Hepatocyte (in vitro differentiated cells): Measurements from ENCODE around the gene SLC39A11.

ENCODE experiments used
- EZH2 ChIP-seq: fragments of 200-600 bp; sonication (generic); IDR thresholded peaks from 2 replicates; pipeline ENCODE4 v1.6.1; 2016; ENCODE audit warnings: antibody characterized with exemption, mild to moderate bottlenecking, borderline replicate concordance
- EZH2phosphoT487 ChIP-seq: fragments of 200-600 bp; sonication (generic); IDR thresholded peaks from one replicate; pipeline ENCODE4 v1.6.1; 2018; ENCODE audit warnings: antibody characterized with exemption, mild to moderate bottlenecking, low read depth, moderate library complexity; ENCODE audit not compliant: unreplicated experiment, severe bottlenecking
- TF ChIP-seq, protein P1 (sequence below): fragments of 200-600 bp; sonication (generic); IDR thresholded peaks from 2 replicates; pipeline ENCODE4 v1.5.1; 2016; ENCODE audit warnings: antibody characterized with exemption, mild to moderate bottlenecking; ENCODE audit not compliant: poor library complexity

DNA sequence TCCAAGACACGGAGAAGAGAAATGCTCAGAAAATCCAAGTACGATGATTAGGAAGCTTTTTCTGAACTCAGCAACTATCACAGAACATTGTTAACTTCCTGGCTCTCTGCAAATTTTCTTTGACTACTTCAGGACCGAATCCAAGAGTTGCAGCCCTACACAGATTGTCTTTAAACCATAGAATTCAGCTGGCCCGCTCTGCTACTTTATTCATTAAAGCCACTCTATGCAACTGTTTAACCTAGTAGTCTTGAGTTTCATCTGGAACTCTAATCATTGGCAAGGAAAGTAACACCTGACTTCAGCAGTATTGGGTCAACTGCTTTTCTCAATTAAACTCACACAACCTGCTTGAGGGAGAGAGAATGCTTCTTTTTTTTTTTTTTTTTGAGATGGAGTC lies 210.1 kb downstream of the SLC39A11 start:
- TF ChIP-seq, protein P1, sequence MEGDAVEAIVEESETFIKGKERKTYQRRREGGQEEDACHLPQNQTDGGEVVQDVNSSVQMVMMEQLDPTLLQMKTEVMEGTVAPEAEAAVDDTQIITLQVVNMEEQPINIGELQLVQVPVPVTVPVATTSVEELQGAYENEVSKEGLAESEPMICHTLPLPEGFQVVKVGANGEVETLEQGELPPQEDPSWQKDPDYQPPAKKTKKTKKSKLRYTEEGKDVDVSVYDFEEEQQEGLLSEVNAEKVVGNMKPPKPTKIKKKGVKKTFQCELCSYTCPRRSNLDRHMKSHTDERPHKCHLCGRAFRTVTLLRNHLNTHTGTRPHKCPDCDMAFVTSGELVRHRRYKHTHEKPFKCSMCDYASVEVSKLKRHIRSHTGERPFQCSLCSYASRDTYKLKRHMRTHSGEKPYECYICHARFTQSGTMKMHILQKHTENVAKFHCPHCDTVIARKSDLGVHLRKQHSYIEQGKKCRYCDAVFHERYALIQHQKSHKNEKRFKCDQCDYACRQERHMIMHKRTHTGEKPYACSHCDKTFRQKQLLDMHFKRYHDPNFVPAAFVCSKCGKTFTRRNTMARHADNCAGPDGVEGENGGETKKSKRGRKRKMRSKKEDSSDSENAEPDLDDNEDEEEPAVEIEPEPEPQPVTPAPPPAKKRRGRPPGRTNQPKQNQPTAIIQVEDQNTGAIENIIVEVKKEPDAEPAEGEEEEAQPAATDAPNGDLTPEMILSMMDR = no peak
- no peak for TF ChIP-seq EZH2phosphoT487
- no peak for TF ChIP-seq EZH2
